H1 (cell line): ENCODE measurements around the gene GATA1. TPM values are rescaled to one million over a fixed set of nuclear protein-coding genes. Genes with fewer than 3 reads are reported as not detected.

ENCODE experiments used
- CTCF ChIA-PET: fragments of 300-600 bp; sonication (Branson Sonifier 250); formaldehyde crosslinking; loops from one replicate; lab custom pipeline; 2021; ENCODE audit not compliant: partially characterized antibody; lab: Charles Lee
- POLR2A ChIA-PET: fragments of 300-600 bp; sonication (Branson Sonifier 250); formaldehyde crosslinking; loops from one replicate; lab custom pipeline; 2021; ENCODE audit warnings: inconsistent platforms; ENCODE audit not compliant: partially characterized antibody; lab: Charles Lee
- DNase-seq, 2 experiments: peaks; one replicate each; pipeline versions ENCODE4 v3.0.0 to v3.0.0-alpha.2; 2010 to 2022; ENCODE audit warnings: low spot score in 2 of 2, low read depth in 1 of 2, mixed read lengths in 1 of 2
- FAIRE-seq: peaks from 2 replicates; lab custom pipeline; 2011; peaks lifted over from hg19 to GRCh38; lab: Jason Lieb, UNC
- H2AFZ ChIP-seq: 2 replicates; pipeline ENCODE4 v1.8.1; 2012; ENCODE audit warnings: low read length, inconsistent platforms
- H2AK5ac ChIP-seq: 2 replicates; pipeline ENCODE4 v1.6.1; 2013; ENCODE audit warnings: low read depth, low read length
- H2BK120ac ChIP-seq: replicated peaks from 2 replicates; pipeline ENCODE3; 2013; ENCODE audit warnings: low read depth, low read length, inconsistent platforms
- H2BK12ac ChIP-seq: 2 replicates; pipeline ENCODE4 v1.6.1; 2013; ENCODE audit warnings: low read depth, low read length
- H2BK15ac ChIP-seq: 2 replicates; pipeline ENCODE4 v1.6.1; 2013; ENCODE audit warnings: low read length
- H2BK20ac ChIP-seq: 2 replicates; pipeline ENCODE4 v1.6.1; 2013; ENCODE audit warnings: low read length
- H2BK5ac ChIP-seq: 2 replicates; pipeline ENCODE4 v1.6.1; 2013; ENCODE audit warnings: low read depth, low read length
- H3K14ac ChIP-seq: 2 replicates; pipeline ENCODE4 v1.6.1; 2013; ENCODE audit warnings: inconsistent platforms; ENCODE audit not compliant: insufficient read length
- H3K18ac ChIP-seq: 2 replicates; pipeline ENCODE4 v1.6.1; 2013; ENCODE audit warnings: low read length; ENCODE audit errors: extremely low read depth
- H3K23ac ChIP-seq: 2 replicates; pipeline ENCODE4 v1.6.1; 2013; ENCODE audit warnings: inconsistent platforms; ENCODE audit not compliant: insufficient read length
- H3K23me2 ChIP-seq: 2 replicates; pipeline ENCODE4 v1.6.1; 2013; ENCODE audit warnings: low read depth, low read length
- H3K27ac ChIP-seq: 2 replicates; pipeline ENCODE4 v1.6.1; 2011; ENCODE audit warnings: low read depth, low read length, inconsistent platforms
- H3K27me3 ChIP-seq, 4 experiments: replicated peaks in 1 of 4; 1 replicate in 1 of 4; 2 replicates in 3 of 4; pipeline versions ENCODE4 v1.6.1 to v1.8.1; 2011 to 2013; ENCODE audit warnings: low read length in 3 of 4, mild to moderate bottlenecking in 3 of 4, inconsistent platforms in 2 of 4, mixed read lengths in 2 of 4, moderate library complexity in 1 of 4; ENCODE audit not compliant: control insufficient read depth in 3 of 4, insufficient read depth in 3 of 4; ENCODE audit errors: extremely low read depth in 1 of 4
- H3K36me3 ChIP-seq, 4 experiments: 2 replicates each; pipeline versions ENCODE4 v1.6.1 to v1.8.1; 2011 to 2013; ENCODE audit warnings: mild to moderate bottlenecking in 4 of 4, low read length in 3 of 4, moderate library complexity in 2 of 4, control low read depth in 1 of 4, inconsistent platforms in 1 of 4; ENCODE audit not compliant: insufficient read depth in 4 of 4, control insufficient read depth in 2 of 4
- H3K4ac ChIP-seq: replicated peaks from 2 replicates; pipeline ENCODE3; 2013; ENCODE audit warnings: low read length, low read depth, mixed read lengths, inconsistent platforms; ENCODE audit not compliant: insufficient read length
- H3K4me1 ChIP-seq, 4 experiments: replicated peaks in 1 of 4; 1 replicate in 1 of 4; 2 replicates in 3 of 4; pipeline versions ENCODE4 v1.6.1 to v1.8.1; 2011 to 2013; ENCODE audit warnings: low read length in 3 of 4, inconsistent platforms in 2 of 4, mixed read lengths in 1 of 4; ENCODE audit not compliant: insufficient read depth in 4 of 4, control insufficient read depth in 3 of 4
- H3K4me2 ChIP-seq, 2 experiments: 2 replicates each; pipeline versions ENCODE4 v1.6.1 to v1.8.1; 2011 to 2013; ENCODE audit warnings: low read depth in 2 of 2, low read length in 2 of 2, control low read depth in 1 of 2, inconsistent platforms in 1 of 2, mild to moderate bottlenecking in 1 of 2; ENCODE audit not compliant: insufficient read depth in 1 of 2
- H3K4me3 ChIP-seq, 4 experiments: fragments of 200-600, 300-600 bp in 1 of 4; sonication (generic), shearing (Covaris generic), sonication (Bioruptor Twin) in 1 of 4; 2 replicates each; pipeline versions ENCODE4 v1.5.1 to v1.8.1; 2011 to 2016; ENCODE audit warnings: low read length in 4 of 4, low read depth in 3 of 4, control low read depth in 2 of 4, inconsistent platforms in 2 of 4, mild to moderate bottlenecking in 2 of 4, mixed read lengths in 1 of 4, moderate library complexity in 1 of 4; ENCODE audit not compliant: insufficient read depth in 2 of 4; ENCODE audit errors: extremely low read depth in 1 of 4
- H3K56ac ChIP-seq: replicated peaks from 2 replicates; pipeline ENCODE3; 2013; ENCODE audit warnings: low read depth, mild to moderate bottlenecking, mixed read lengths, low read length, inconsistent platforms; ENCODE audit not compliant: insufficient read length
- H3K79me1 ChIP-seq: 2 replicates; pipeline ENCODE4 v1.6.1; 2013; ENCODE audit warnings: low read depth, low read length, control low read depth
- H3K79me2 ChIP-seq, 2 experiments: 2 replicates each; pipeline versions ENCODE4 v1.6.1 to v1.8.1; 2012 to 2013; ENCODE audit warnings: low read length in 2 of 2, mild to moderate bottlenecking in 2 of 2, inconsistent platforms in 1 of 2; ENCODE audit not compliant: insufficient read depth in 2 of 2, control insufficient read depth in 1 of 2
- H3K9ac ChIP-seq, 4 experiments: replicated peaks in 1 of 4; 1 replicate in 1 of 4; 2 replicates in 3 of 4; pipeline versions ENCODE4 v1.6.1 to v1.8.1; 2011 to 2013; ENCODE audit warnings: low read depth in 3 of 4, low read length in 3 of 4, control low read depth in 2 of 4, mild to moderate bottlenecking in 2 of 4, moderate library complexity in 2 of 4, inconsistent platforms in 1 of 4; ENCODE audit errors: extremely low read depth in 1 of 4
- H3K9me3 ChIP-seq, 2 experiments: 2 replicates each; pipeline versions ENCODE4 v1.6.1 to v1.8.1; 2012 to 2013; ENCODE audit warnings: mild to moderate bottlenecking in 2 of 2, moderate library complexity in 2 of 2, control low read depth in 1 of 2, inconsistent platforms in 1 of 2, low read depth in 1 of 2, low read length in 1 of 2, mixed read lengths in 1 of 2; ENCODE audit not compliant: insufficient read depth in 2 of 2
- H4K20me1 ChIP-seq, 2 experiments: replicated peaks in 1 of 2; 2 replicates each; pipeline versions ENCODE3 to v1.8.1; 2011 to 2013; ENCODE audit warnings: inconsistent platforms in 2 of 2, low read length in 2 of 2, mild to moderate bottlenecking in 1 of 2; ENCODE audit not compliant: insufficient read depth in 2 of 2, control insufficient read depth in 1 of 2
- H4K5ac ChIP-seq: 2 replicates; pipeline ENCODE4 v1.6.1; 2013; ENCODE audit warnings: low read length, low read depth, mixed read lengths, inconsistent platforms; ENCODE audit not compliant: insufficient read length
- H4K8ac ChIP-seq: 2 replicates; pipeline ENCODE4 v1.8.0; 2013; ENCODE audit warnings: mild to moderate bottlenecking, moderate library complexity, low read length, inconsistent platforms; ENCODE audit not compliant: insufficient read depth; ENCODE audit errors: extremely low read depth
- H4K91ac ChIP-seq: replicated peaks from 2 replicates; pipeline ENCODE3; 2013; ENCODE audit warnings: low read length, mixed read lengths, inconsistent platforms; ENCODE audit not compliant: insufficient read length
- GTF2F1 ChIP-seq: IDR thresholded peaks from 2 replicates; pipeline ENCODE4 v1.6.1; 2012; ENCODE audit warnings: low read depth, low read length, improper control_type of control experiment, borderline replicate concordance
- MAX ChIP-seq: IDR thresholded peaks from 2 replicates; pipeline ENCODE4 v1.6.1; 2012; ENCODE audit warnings: inconsistent platforms
- SIX5 ChIP-seq: IDR thresholded peaks from 2 replicates; pipeline ENCODE4 v1.6.1; 2011; ENCODE audit warnings: mild to moderate bottlenecking, low read depth, low read length
- SUZ12 ChIP-seq: fragments of 200-600 bp; sonication (generic); IDR thresholded peaks from 2 replicates; pipeline ENCODE4 v1.6.1; 2012; ENCODE audit warnings: mild to moderate bottlenecking, inconsistent platforms, low read length, moderate library complexity, mixed read lengths
- WGBS, 2 experiments: shearing (Covaris generic) in 1 of 2; methylation state at CpG; one replicate each; pipeline versions ENCODE4 v1.1.6 to v1.1.7; 2013 to 2015; ENCODE audit warnings: low lambda C conversion rate in 2 of 2, mixed read lengths in 2 of 2, inconsistent platforms in 1 of 2, low coverage in 1 of 2, missing lambda C conversion rate in 1 of 2; ENCODE audit not compliant: insufficient replicate concordance in 2 of 2, insufficient coverage in 1 of 2, insufficient read length in 1 of 2; ENCODE audit errors: extremely low coverage in 1 of 2, missing lambda C conversion rate in 1 of 2; 5-methylcytosine and 5-hydroxymethylcytosine counted together
- polyA plus RNA-seq, 7 experiments: library from polyadenylated mRNA; depleted of rRNA in 3 of 7; stranded (reverse) in 5 of 7; unstranded in 2 of 7; fragments of >200 nt in 5 of 7; fragments of 200-250 nt in 2 of 7; gene quantifications; 1 replicate in 5 of 7; 2 replicates in 1 of 7; 4 replicates in 1 of 7; pipeline versions ENCODE4 v1.2.1 to v1.2.3, GENCODE V29; 2011 to 2013; ENCODE audit warnings: missing spikeins in 2 of 7, mixed read lengths in 2 of 7
- total RNA-seq: library from RNA; stranded (reverse); fragmentation: NEBNext Ultra II Directional; extraction: Animal tissue kit (Norgen Biotek cat#: 25700); gene quantifications from 2 replicates; pipeline ENCODE4 v1.2.1, GENCODE V29; 2021

GATA1 gene
- total and polyA plus RNA-seq, 2 of the 8 experiments (the other 6 are each of a cell fraction or from before 2014, with no cell fraction given): 0.05 TPM; not detected in 1

GRCh38 chrX:48770296-48770695 is 16.1 kb upstream of the GATA1 start:
- Histone ChIP-seq H3K23ac (no peak overlapping the region), H3K56ac (no peak overlapping the region), H3K9me3 (no peaks in the 10 kb centered on the region), H2BK12ac (no peak overlapping the region), H4K91ac (no peak overlapping the region), H2AFZ (no peak overlapping the region), H3K14ac (no peak overlapping the region), H3K27me3 (no peaks in the 10 kb centered on the region), H3K36me3 (no peaks in the 10 kb centered on the region), H3K4ac (no peak overlapping the region), H4K5ac (no peak overlapping the region), H2AK5ac (no peak overlapping the region), H3K79me1 (no peaks in the 10 kb centered on the region), H3K4me3 (no peak overlapping the region), H3K79me2 (no peaks in the 10 kb centered on the region), H3K23me2 (no peaks in the 10 kb centered on the region), H3K27ac (no peak overlapping the region), H4K20me1 (no peaks in the 10 kb centered on the region), H3K18ac (no peak overlapping the region), H3K4me1 (no peaks in the 10 kb centered on the region), H2BK15ac (no peak overlapping the region), H2BK5ac (no peak overlapping the region), H2BK20ac (no peak overlapping the region), H4K8ac (no peak overlapping the region), H3K4me2 (no peak overlapping the region), H3K9ac (no peak overlapping the region), H2BK120ac (no peak overlapping the region)
- 94% methylated on average over 6 of the region's 6 CpGs; no CpG with 5 or more reads in 1 of the 2 experiments for WGBS, 2 experiments
- FAIRE-seq (no peak), DNase-seq (no peak)
- TF ChIP-seq GTF2F1: no peak
- no peak for TF ChIP-seq SUZ12
- TF ChIP-seq MAX: no peak
- no peak for TF ChIP-seq SIX5
- ChIA-PET POLR2A (no interaction called here), CTCF (no interaction called here)
